Upper lobe of left lung (tissue), 6 donors: ENCODE measurements around the gene FAM47E. TPM values are rescaled to one million over a fixed set of nuclear protein-coding genes. Genes with fewer than 3 reads are reported as not detected.

Experiments used
- ATAC-seq, 2 donors: fragments of 200-7000 bp; cut with Tn5 transposase; one replicate each; pipeline ENCODE4 v1.9.1; 2022; ENCODE audit warnings: mild to moderate bottlenecking in 2 of 2, moderate library complexity in 2 of 2; ENCODE audit not compliant: low FRiP score in 2 of 2
- DNase-seq, 2 donors: peaks; one replicate each; pipeline ENCODE4 v3.0.0-alpha.2; 2019 to 2020
- H3K27ac ChIP-seq, 4 donors: fragments of 200-600 bp; sonication (generic); one replicate each; pipeline ENCODE4 v1.5.1; 2016 to 2019
- H3K27me3 ChIP-seq, 4 donors: fragments of 200-600 bp; sonication (generic); one replicate each; pipeline ENCODE4 v1.5.1; 2017 to 2019
- H3K36me3 ChIP-seq, 4 donors: fragments of 200-600 bp; sonication (generic); one replicate each; pipeline ENCODE4 v1.5.1; 2016 to 2019
- H3K4me1 ChIP-seq, 4 donors: fragments of 200-600 bp; sonication (generic); one replicate each; pipeline ENCODE4 v1.5.1; 2018 to 2019
- H3K4me3 ChIP-seq, 4 donors: fragments of 200-600 bp; sonication (generic); one replicate each; pipeline ENCODE4 v1.5.1; 2017 to 2019; ENCODE audit warnings: mild to moderate bottlenecking in 2 of 4, moderate library complexity in 1 of 4
- H3K9me3 ChIP-seq, 4 donors: fragments of 200-600 bp; sonication (generic); one replicate each; pipeline ENCODE4 v1.5.1; 2018 to 2019
- EP300 ChIP-seq, 4 donors: sonication (generic); formaldehyde crosslinking; IDR thresholded peaks; one replicate each; pipeline ENCODE4 v1.5.1; 2017; ENCODE audit warnings: antibody characterized with exemption in 4 of 4, control low read depth in 2 of 4
- POLR2A ChIP-seq, 4 donors: fragments of 450-650 bp; IDR thresholded peaks; one replicate each; pipeline ENCODE4 v1.5.1; 2016 to 2017; ENCODE audit warnings: antibody characterized with exemption in 4 of 4, mild to moderate bottlenecking in 2 of 4
- POLR2AphosphoS5 ChIP-seq, 2 donors: sonication (generic); formaldehyde crosslinking; IDR thresholded peaks; one replicate each; pipeline ENCODE4 v1.5.1; 2017; ENCODE audit warnings: antibody characterized with exemption in 2 of 2
- WGBS, 2 donors: methylation state at CpG; one replicate each; pipeline ENCODE4 v1.1.5; 2017 to 2018; 5-methylcytosine and 5-hydroxymethylcytosine counted together
- total RNA-seq, 6 donors: library from RNA; depleted of rRNA in 4 of 6; stranded (reverse); fragments of >200 nt in 4 of 6; gene quantifications; one replicate each; pipeline versions ENCODE4 v1.1.0 to v1.2.1, GENCODE V29; 2016 to 2021
- TF ChIP-seq, protein P1 (sequence below), 6 experiments: fragments of 450-650 bp in 4 of 6; fragments of 200-600 bp in 2 of 6; sonication (generic) in 2 of 6; IDR thresholded peaks; one replicate each; pipeline ENCODE4 v1.5.1; 2016 to 2019; ENCODE audit warnings: antibody characterized with exemption in 6 of 6
- donor health status: DM: no; HTN: no; CAD: no; lungs with moderate emphysema.
- donor health status: DM: no; HTN: yes; CAD: no; lungs with severe emphysema.

Gene FAM47E
- total RNA-seq, 6 donors from 2014 or later: 4.0 to 17.5 (median 6.5) TPM

- WGBS, 2 donors: 93 to 99% methylated on average over 3 of the region's 3 CpGs
- Histone ChIP-seq H3K27ac (no peak overlapping the region), H3K4me1 (no peaks in the 10 kb centered on the region), H3K4me3 (no peak overlapping the region), H3K27me3 (no peaks in the 10 kb centered on the region), H3K36me3 (no peaks in the 10 kb centered on the region), H3K9me3 (no peaks in the 10 kb centered on the region)
- DNase-seq (no peak), ATAC-seq (no peak)
- TF ChIP-seq POLR2AphosphoS5 (IDR thresholded peaks at IDR 0.05): no peak
Measured at GRCh38 chr4:76257824-76258223, 6.3 kb downstream of the FAM47E start.

- Histone ChIP-seq H3K27me3 (no peaks in the 10 kb centered on the region), H3K36me3 (no peaks in the 10 kb centered on the region), H3K27ac (no peak overlapping the region), H3K4me1 (no peaks in the 10 kb centered on the region), H3K9me3 (no peaks in the 10 kb centered on the region), H3K4me3 (no peak overlapping the region)
- no peak for DNase-seq
- TF ChIP-seq POLR2AphosphoS5 (IDR thresholded peaks at IDR 0.05) (no peak), EP300 (IDR thresholded peaks at IDR 0.05) (no peak), POLR2A (IDR thresholded peaks at IDR 0.05) (no peak)
- TF ChIP-seq, protein P1, sequence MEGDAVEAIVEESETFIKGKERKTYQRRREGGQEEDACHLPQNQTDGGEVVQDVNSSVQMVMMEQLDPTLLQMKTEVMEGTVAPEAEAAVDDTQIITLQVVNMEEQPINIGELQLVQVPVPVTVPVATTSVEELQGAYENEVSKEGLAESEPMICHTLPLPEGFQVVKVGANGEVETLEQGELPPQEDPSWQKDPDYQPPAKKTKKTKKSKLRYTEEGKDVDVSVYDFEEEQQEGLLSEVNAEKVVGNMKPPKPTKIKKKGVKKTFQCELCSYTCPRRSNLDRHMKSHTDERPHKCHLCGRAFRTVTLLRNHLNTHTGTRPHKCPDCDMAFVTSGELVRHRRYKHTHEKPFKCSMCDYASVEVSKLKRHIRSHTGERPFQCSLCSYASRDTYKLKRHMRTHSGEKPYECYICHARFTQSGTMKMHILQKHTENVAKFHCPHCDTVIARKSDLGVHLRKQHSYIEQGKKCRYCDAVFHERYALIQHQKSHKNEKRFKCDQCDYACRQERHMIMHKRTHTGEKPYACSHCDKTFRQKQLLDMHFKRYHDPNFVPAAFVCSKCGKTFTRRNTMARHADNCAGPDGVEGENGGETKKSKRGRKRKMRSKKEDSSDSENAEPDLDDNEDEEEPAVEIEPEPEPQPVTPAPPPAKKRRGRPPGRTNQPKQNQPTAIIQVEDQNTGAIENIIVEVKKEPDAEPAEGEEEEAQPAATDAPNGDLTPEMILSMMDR (IDR thresholded peaks at IDR 0.05): no peak
- 0 to 64% methylated on average over 1 of the region's 1 CpG for WGBS, 2 donors
- ATAC-seq: no peak
Measured at GRCh38 chr4:76260571-76260970, 9.1 kb downstream of the FAM47E start.

- Histone ChIP-seq H3K36me3 (no peaks in the 10 kb centered on the region), H3K27me3 (no peaks in the 10 kb centered on the region), H3K27ac (no peak overlapping the region), H3K4me1 (no peaks in the 10 kb centered on the region), H3K4me3 (no peak overlapping the region), H3K9me3 (no peaks in the 10 kb centered on the region)
- no peak for DNase-seq
- ATAC-seq: no peak
- 83 to 84% methylated on average over 6 of the region's 6 CpGs for WGBS, 2 donors
- TF ChIP-seq, protein P1 (IDR thresholded peaks at IDR 0.05): no peak
- no peak for TF ChIP-seq POLR2A (IDR thresholded peaks at IDR 0.05)
- no peak for TF ChIP-seq EP300 (IDR thresholded peaks at IDR 0.05)
- no peak for TF ChIP-seq POLR2AphosphoS5 (IDR thresholded peaks at IDR 0.05)
Measured at GRCh38 chr4:76265631-76266218, 14.2 kb downstream of the FAM47E start.

- no peaks in the 10 kb centered on the region for H3K36me3 ChIP-seq
- no peaks in the 10 kb centered on the region for H3K4me1 ChIP-seq
- no peaks in the 10 kb centered on the region for H3K27me3 ChIP-seq
- ATAC-seq (no peak), DNase-seq (no peak)
- 77 to 83% methylated on average over 3 of the region's 3 CpGs for WGBS, 2 donors
- TF ChIP-seq EP300 (IDR thresholded peaks at IDR 0.05) (no peak), POLR2A (IDR thresholded peaks at IDR 0.05) (no peak), POLR2AphosphoS5 (IDR thresholded peaks at IDR 0.05) (no peak)
- no peaks in the 10 kb centered on the region for H3K9me3 ChIP-seq
- H3K27ac ChIP-seq: no peak overlapping the region
- no peak overlapping the region for H3K4me3 ChIP-seq
Measured at GRCh38 chr4:76266627-76267026, 15.1 kb downstream of the FAM47E start.

GRCh38 chr4:76267811-76268210, 16.3 kb downstream of the FAM47E start:
- Histone ChIP-seq H3K4me3 (no peak overlapping the region), H3K27me3 (no peaks in the 10 kb centered on the region), H3K9me3 (no peaks in the 10 kb centered on the region), H3K4me1 (peaks cover 0 to 4% (median 0%) of the 10 kb centered on the region in 4 donors), H3K36me3 (no peaks in the 10 kb centered on the region), H3K27ac (no peak overlapping the region)
- TF ChIP-seq, protein P1 (IDR thresholded peaks at IDR 0.05): no peak
- TF ChIP-seq POLR2AphosphoS5 (IDR thresholded peaks at IDR 0.05): no peak
- TF ChIP-seq EP300 (IDR thresholded peaks at IDR 0.05): no peak
- TF ChIP-seq POLR2A (IDR thresholded peaks at IDR 0.05): no peak
- DNase-seq (no peak), ATAC-seq (no peak)
- WGBS, 2 donors: 95 to 97% methylated on average over 6 of the region's 6 CpGs
